H1 (cell line): ENCODE data around the gene AIG1. TPM values are rescaled to one million over a fixed set of nuclear protein-coding genes. Genes with fewer than 3 reads are reported as not detected.

Experiments
- CTCF ChIA-PET: fragments of 300-600 bp; sonication (Branson Sonifier 250); formaldehyde crosslinking; loops from one replicate; lab custom pipeline; 2021; ENCODE audit not compliant: partially characterized antibody; lab: Charles Lee
- POLR2A ChIA-PET: fragments of 300-600 bp; sonication (Branson Sonifier 250); formaldehyde crosslinking; loops from one replicate; lab custom pipeline; 2021; ENCODE audit warnings: inconsistent platforms; ENCODE audit not compliant: partially characterized antibody; lab: Charles Lee
- DNase-seq, 2 experiments: peaks; one replicate each; pipeline versions ENCODE4 v3.0.0 to v3.0.0-alpha.2; 2010 to 2022; ENCODE audit warnings: low spot score in 2 of 2, low read depth in 1 of 2, mixed read lengths in 1 of 2
- FAIRE-seq: peaks from 2 replicates; lab custom pipeline; 2011; peaks lifted over from hg19 to GRCh38; lab: Jason Lieb, UNC
- H2AFZ ChIP-seq: 2 replicates; pipeline ENCODE4 v1.8.1; 2012; ENCODE audit warnings: low read length, inconsistent platforms
- H2AK5ac ChIP-seq: 2 replicates; pipeline ENCODE4 v1.6.1; 2013; ENCODE audit warnings: low read depth, low read length
- H2BK120ac ChIP-seq: replicated peaks from 2 replicates; pipeline ENCODE3; 2013; ENCODE audit warnings: low read depth, low read length, inconsistent platforms
- H2BK12ac ChIP-seq: 2 replicates; pipeline ENCODE4 v1.6.1; 2013; ENCODE audit warnings: low read depth, low read length
- H2BK15ac ChIP-seq: 2 replicates; pipeline ENCODE4 v1.6.1; 2013; ENCODE audit warnings: low read length
- H2BK20ac ChIP-seq: 2 replicates; pipeline ENCODE4 v1.6.1; 2013; ENCODE audit warnings: low read length
- H2BK5ac ChIP-seq: 2 replicates; pipeline ENCODE4 v1.6.1; 2013; ENCODE audit warnings: low read depth, low read length
- H3K14ac ChIP-seq: 2 replicates; pipeline ENCODE4 v1.6.1; 2013; ENCODE audit warnings: inconsistent platforms; ENCODE audit not compliant: insufficient read length
- H3K18ac ChIP-seq: 2 replicates; pipeline ENCODE4 v1.6.1; 2013; ENCODE audit warnings: low read length; ENCODE audit errors: extremely low read depth
- H3K23ac ChIP-seq: 2 replicates; pipeline ENCODE4 v1.6.1; 2013; ENCODE audit warnings: inconsistent platforms; ENCODE audit not compliant: insufficient read length
- H3K23me2 ChIP-seq: 2 replicates; pipeline ENCODE4 v1.6.1; 2013; ENCODE audit warnings: low read depth, low read length
- H3K27ac ChIP-seq: 2 replicates; pipeline ENCODE4 v1.6.1; 2011; ENCODE audit warnings: low read depth, low read length, inconsistent platforms
- H3K27me3 ChIP-seq, 4 experiments: replicated peaks in 1 of 4; 1 replicate in 1 of 4; 2 replicates in 3 of 4; pipeline versions ENCODE4 v1.6.1 to v1.8.1; 2011 to 2013; ENCODE audit warnings: low read length in 3 of 4, mild to moderate bottlenecking in 3 of 4, inconsistent platforms in 2 of 4, mixed read lengths in 2 of 4, moderate library complexity in 1 of 4; ENCODE audit not compliant: control insufficient read depth in 3 of 4, insufficient read depth in 3 of 4; ENCODE audit errors: extremely low read depth in 1 of 4
- H3K36me3 ChIP-seq, 4 experiments: 2 replicates each; pipeline versions ENCODE4 v1.6.1 to v1.8.1; 2011 to 2013; ENCODE audit warnings: mild to moderate bottlenecking in 4 of 4, low read length in 3 of 4, moderate library complexity in 2 of 4, control low read depth in 1 of 4, inconsistent platforms in 1 of 4; ENCODE audit not compliant: insufficient read depth in 4 of 4, control insufficient read depth in 2 of 4
- H3K4ac ChIP-seq: replicated peaks from 2 replicates; pipeline ENCODE3; 2013; ENCODE audit warnings: low read length, low read depth, mixed read lengths, inconsistent platforms; ENCODE audit not compliant: insufficient read length
- H3K4me1 ChIP-seq, 4 experiments: replicated peaks in 1 of 4; 1 replicate in 1 of 4; 2 replicates in 3 of 4; pipeline versions ENCODE4 v1.6.1 to v1.8.1; 2011 to 2013; ENCODE audit warnings: low read length in 3 of 4, inconsistent platforms in 2 of 4, mixed read lengths in 1 of 4; ENCODE audit not compliant: insufficient read depth in 4 of 4, control insufficient read depth in 3 of 4
- H3K4me2 ChIP-seq, 2 experiments: 2 replicates each; pipeline versions ENCODE4 v1.6.1 to v1.8.1; 2011 to 2013; ENCODE audit warnings: low read depth in 2 of 2, low read length in 2 of 2, control low read depth in 1 of 2, inconsistent platforms in 1 of 2, mild to moderate bottlenecking in 1 of 2; ENCODE audit not compliant: insufficient read depth in 1 of 2
- H3K4me3 ChIP-seq, 4 experiments: fragments of 200-600, 300-600 bp in 1 of 4; sonication (generic), shearing (Covaris generic), sonication (Bioruptor Twin) in 1 of 4; 2 replicates each; pipeline versions ENCODE4 v1.5.1 to v1.8.1; 2011 to 2016; ENCODE audit warnings: low read length in 4 of 4, low read depth in 3 of 4, control low read depth in 2 of 4, inconsistent platforms in 2 of 4, mild to moderate bottlenecking in 2 of 4, mixed read lengths in 1 of 4, moderate library complexity in 1 of 4; ENCODE audit not compliant: insufficient read depth in 2 of 4; ENCODE audit errors: extremely low read depth in 1 of 4
- H3K56ac ChIP-seq: replicated peaks from 2 replicates; pipeline ENCODE3; 2013; ENCODE audit warnings: low read depth, mild to moderate bottlenecking, mixed read lengths, low read length, inconsistent platforms; ENCODE audit not compliant: insufficient read length
- H3K79me1 ChIP-seq: 2 replicates; pipeline ENCODE4 v1.6.1; 2013; ENCODE audit warnings: low read depth, low read length, control low read depth
- H3K79me2 ChIP-seq, 2 experiments: 2 replicates each; pipeline versions ENCODE4 v1.6.1 to v1.8.1; 2012 to 2013; ENCODE audit warnings: low read length in 2 of 2, mild to moderate bottlenecking in 2 of 2, inconsistent platforms in 1 of 2; ENCODE audit not compliant: insufficient read depth in 2 of 2, control insufficient read depth in 1 of 2
- H3K9ac ChIP-seq, 4 experiments: replicated peaks in 1 of 4; 1 replicate in 1 of 4; 2 replicates in 3 of 4; pipeline versions ENCODE4 v1.6.1 to v1.8.1; 2011 to 2013; ENCODE audit warnings: low read depth in 3 of 4, low read length in 3 of 4, control low read depth in 2 of 4, mild to moderate bottlenecking in 2 of 4, moderate library complexity in 2 of 4, inconsistent platforms in 1 of 4; ENCODE audit errors: extremely low read depth in 1 of 4
- H3K9me3 ChIP-seq, 2 experiments: 2 replicates each; pipeline versions ENCODE4 v1.6.1 to v1.8.1; 2012 to 2013; ENCODE audit warnings: mild to moderate bottlenecking in 2 of 2, moderate library complexity in 2 of 2, control low read depth in 1 of 2, inconsistent platforms in 1 of 2, low read depth in 1 of 2, low read length in 1 of 2, mixed read lengths in 1 of 2; ENCODE audit not compliant: insufficient read depth in 2 of 2
- H4K20me1 ChIP-seq, 2 experiments: replicated peaks in 1 of 2; 2 replicates each; pipeline versions ENCODE3 to v1.8.1; 2011 to 2013; ENCODE audit warnings: inconsistent platforms in 2 of 2, low read length in 2 of 2, mild to moderate bottlenecking in 1 of 2; ENCODE audit not compliant: insufficient read depth in 2 of 2, control insufficient read depth in 1 of 2
- H4K5ac ChIP-seq: 2 replicates; pipeline ENCODE4 v1.6.1; 2013; ENCODE audit warnings: low read length, low read depth, mixed read lengths, inconsistent platforms; ENCODE audit not compliant: insufficient read length
- H4K8ac ChIP-seq: 2 replicates; pipeline ENCODE4 v1.8.0; 2013; ENCODE audit warnings: mild to moderate bottlenecking, moderate library complexity, low read length, inconsistent platforms; ENCODE audit not compliant: insufficient read depth; ENCODE audit errors: extremely low read depth
- H4K91ac ChIP-seq: replicated peaks from 2 replicates; pipeline ENCODE3; 2013; ENCODE audit warnings: low read length, mixed read lengths, inconsistent platforms; ENCODE audit not compliant: insufficient read length
- ATF3 ChIP-seq: IDR thresholded peaks from 2 replicates; pipeline ENCODE4 v1.6.1; 2011; ENCODE audit warnings: low read depth, mild to moderate bottlenecking, low read length; ENCODE audit not compliant: insufficient read depth
- BACH1 ChIP-seq: IDR thresholded peaks from 2 replicates; pipeline ENCODE4 v1.6.1; 2012; ENCODE audit warnings: low read length, improper control_type of control experiment
- BCL11A ChIP-seq, 2 experiments: IDR thresholded peaks; one replicate each; pipeline ENCODE4 v1.6.1; 2011; ENCODE audit warnings: low read depth in 2 of 2, low read length in 2 of 2, mild to moderate bottlenecking in 2 of 2
- CTBP2 ChIP-seq: IDR thresholded peaks from 2 replicates; pipeline ENCODE4 v1.7.0; 2011; ENCODE audit warnings: borderline replicate concordance, mild to moderate bottlenecking, moderate library complexity, mixed read lengths, low read length; ENCODE audit not compliant: insufficient read depth, insufficient read length
- EGR1 ChIP-seq: IDR thresholded peaks from 2 replicates; pipeline ENCODE4 v1.6.1; 2011; ENCODE audit warnings: low read depth, low read length, borderline replicate concordance
- MAFK ChIP-seq: IDR thresholded peaks from 2 replicates; pipeline ENCODE4 v1.6.1; 2012; ENCODE audit warnings: low read depth, mild to moderate bottlenecking, improper control_type of control experiment, low read length
- WGBS, 2 experiments: shearing (Covaris generic) in 1 of 2; methylation state at CpG; one replicate each; pipeline versions ENCODE4 v1.1.6 to v1.1.7; 2013 to 2015; ENCODE audit warnings: low lambda C conversion rate in 2 of 2, mixed read lengths in 2 of 2, inconsistent platforms in 1 of 2, low coverage in 1 of 2, missing lambda C conversion rate in 1 of 2; ENCODE audit not compliant: insufficient replicate concordance in 2 of 2, insufficient coverage in 1 of 2, insufficient read length in 1 of 2; ENCODE audit errors: extremely low coverage in 1 of 2, missing lambda C conversion rate in 1 of 2; 5-methylcytosine and 5-hydroxymethylcytosine counted together
- polyA plus RNA-seq, 7 experiments: library from polyadenylated mRNA; depleted of rRNA in 3 of 7; stranded (reverse) in 5 of 7; unstranded in 2 of 7; fragments of >200 nt in 5 of 7; fragments of 200-250 nt in 2 of 7; gene quantifications; 1 replicate in 5 of 7; 2 replicates in 1 of 7; 4 replicates in 1 of 7; pipeline versions ENCODE4 v1.2.1 to v1.2.3, GENCODE V29; 2011 to 2013; ENCODE audit warnings: missing spikeins in 2 of 7, mixed read lengths in 2 of 7
- total RNA-seq: library from RNA; stranded (reverse); fragmentation: NEBNext Ultra II Directional; extraction: Animal tissue kit (Norgen Biotek cat#: 25700); gene quantifications from 2 replicates; pipeline ENCODE4 v1.2.1, GENCODE V29; 2021

Gene AIG1
- total and polyA plus RNA-seq, 2 of the 8 experiments (the other 6 are each of a cell fraction or from before 2014, with no cell fraction given), result 56.6 to 58.4 TPM

GRCh38 chr6:143052282-143052681 lies 8.4 kb upstream of the AIG1 start:
- no peaks in the 10 kb centered on the region for H3K79me2 ChIP-seq
- H3K9me3 ChIP-seq, result peaks cover 11 to 15% of the 10 kb centered on the region in 2 experiments
- H3K4me1 ChIP-seq, result peaks cover 0 to 3% (median 0%) of the 10 kb centered on the region in 4 experiments; a peak in 3 of 7 replicates
- H3K36me3 ChIP-seq, result no peaks in the 10 kb centered on the region
- H2BK20ac ChIP-seq, result no peak overlapping the region
- no peak overlapping the region for H2BK5ac ChIP-seq
- no peaks in the 10 kb centered on the region for H4K20me1 ChIP-seq
- no peak overlapping the region for H3K4me2 ChIP-seq
- H3K14ac ChIP-seq, result no peak overlapping the region
- H4K8ac ChIP-seq, result no peak overlapping the region
- no peak overlapping the region for H3K9ac ChIP-seq
- no peak overlapping the region for H2AFZ ChIP-seq
- H3K4ac ChIP-seq, result no peak overlapping the region
- H3K18ac ChIP-seq, result no peak overlapping the region
- no peak for DNase-seq
- H4K5ac ChIP-seq, result no peak overlapping the region
- H3K27me3 ChIP-seq, result no peaks in the 10 kb centered on the region
- no peak overlapping the region for H3K56ac ChIP-seq
- no peaks in the 10 kb centered on the region for H3K23me2 ChIP-seq
- no peak overlapping the region for H2AK5ac ChIP-seq
- no peaks in the 10 kb centered on the region for H3K79me1 ChIP-seq
- CTCF ChIA-PET, result interaction anchor here (0.5 to 1.0 kb wide), 4 partner anchors 25 to 375 kb away, joined by 3 to 4 read pairs (median 3); no protein-coding TSS in a partner anchor
- no peak for TF ChIP-seq BCL11A (IDR thresholded peaks at IDR 0.05; ENCODE audit: low read depth in 2 of 2, low read length in 2 of 2)
- TF ChIP-seq CTBP2, result no peak
- TF ChIP-seq EGR1, result no peak
- TF ChIP-seq BACH1, result no peak
- no peak for TF ChIP-seq MAFK
- no peak for TF ChIP-seq ATF3
- 91% methylated on average over 5 of the region's 5 CpGs; no CpG with 5 or more reads in 1 of the 2 experiments for WGBS, 2 experiments
- H3K27ac ChIP-seq, result no peak overlapping the region
- no peak overlapping the region for H2BK120ac ChIP-seq
- no peak overlapping the region for H2BK15ac ChIP-seq
- no peak overlapping the region for H4K91ac ChIP-seq
- H3K23ac ChIP-seq, result no peak overlapping the region
- H3K4me3 ChIP-seq, result no peak overlapping the region
- H2BK12ac ChIP-seq, result no peak overlapping the region
- no peak for FAIRE-seq
- POLR2A ChIA-PET, result no interaction called here
